Stimulated activated CD4-positive, alpha-beta T cell treated with anti-CD3 and anti-CD28 coated beads, TNF-alpha, amount 100 ng/mL, for 24 hours (primary cell): ENCODE measurements around the gene SEC31B.

Source experiments
- DNase-seq, 3 experiments: peaks; one replicate each; pipeline ENCODE4 v3.0.0-alpha.2; 2020; ENCODE audit warnings: low read depth in 3 of 3

Gene SEC31B

GRCh38 chr10:100438674-100439315 is 80.9 kb downstream of the SEC31B start:
- DNase-seq, result no peak
